Stimulated activated CD8-positive, alpha-beta memory T cell treated with anti-CD3 and anti-CD28 coated beads, Interleukin-12 subunit alpha, Interleukin-12 subunit beta, amount 100 ng/mL, for 24 hours (primary cell): ENCODE data around the gene GUCY1A1.

ENCODE experiments used
- DNase-seq: peaks from one replicate; pipeline ENCODE4 v3.0.0-alpha.2; 2020; ENCODE audit errors: extremely low read depth

Gene GUCY1A1

DNA sequence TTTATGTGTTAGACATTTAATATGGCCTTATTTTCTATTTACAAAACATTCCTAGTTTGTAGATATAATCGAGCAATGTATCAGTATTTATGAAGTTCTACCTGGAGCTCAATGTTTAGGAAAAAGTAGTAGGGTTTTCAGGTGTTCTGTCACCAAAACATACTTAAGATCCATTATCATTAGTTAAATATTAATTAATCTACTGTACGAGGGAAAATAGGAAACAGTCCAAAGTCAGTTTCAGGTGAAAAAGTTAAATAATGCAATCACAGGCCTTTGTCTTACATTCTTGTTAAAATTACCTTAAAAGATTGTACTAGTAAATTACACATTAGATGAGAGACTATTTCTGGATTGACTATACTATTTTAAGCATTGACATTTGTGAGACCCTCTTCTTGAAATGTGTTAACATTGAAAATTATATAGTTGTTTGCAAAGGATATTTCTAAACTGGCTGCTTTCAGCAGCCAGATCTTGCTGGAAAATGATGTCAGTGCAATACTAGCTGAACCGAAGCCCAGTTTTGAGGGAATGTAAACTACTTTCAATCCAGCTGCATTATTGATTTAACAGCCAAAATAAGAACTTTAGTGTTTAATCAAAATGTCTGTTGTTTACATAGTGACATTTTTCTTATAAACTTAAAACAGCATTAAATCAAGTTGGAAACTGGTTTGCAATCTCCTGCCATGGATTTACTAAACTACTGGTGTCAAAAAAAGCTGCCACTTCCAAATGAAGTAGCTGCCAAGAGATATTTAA is 111.5 kb downstream of the GUCY1A1 start:
- no peak for DNase-seq

DNA sequence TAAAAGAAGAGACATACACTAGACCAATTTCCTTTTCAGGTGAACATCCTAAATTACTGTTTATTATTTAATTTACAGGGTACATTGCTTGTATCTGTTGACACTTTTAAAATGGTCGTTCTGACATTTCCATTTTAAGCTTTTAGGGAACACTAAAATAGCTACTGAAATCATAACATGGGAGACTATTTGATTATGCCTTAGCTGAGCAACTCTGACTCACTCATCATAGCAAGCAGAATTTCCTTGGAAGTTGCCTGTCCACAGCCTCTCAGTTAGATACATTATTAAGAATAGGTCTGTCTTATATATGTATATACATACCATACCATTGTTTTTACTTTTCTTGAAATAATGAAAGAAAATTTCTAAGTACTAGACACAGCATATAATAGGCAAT is 114.1 kb downstream of the GUCY1A1 start:
- DNase-seq = no peak

DNA sequence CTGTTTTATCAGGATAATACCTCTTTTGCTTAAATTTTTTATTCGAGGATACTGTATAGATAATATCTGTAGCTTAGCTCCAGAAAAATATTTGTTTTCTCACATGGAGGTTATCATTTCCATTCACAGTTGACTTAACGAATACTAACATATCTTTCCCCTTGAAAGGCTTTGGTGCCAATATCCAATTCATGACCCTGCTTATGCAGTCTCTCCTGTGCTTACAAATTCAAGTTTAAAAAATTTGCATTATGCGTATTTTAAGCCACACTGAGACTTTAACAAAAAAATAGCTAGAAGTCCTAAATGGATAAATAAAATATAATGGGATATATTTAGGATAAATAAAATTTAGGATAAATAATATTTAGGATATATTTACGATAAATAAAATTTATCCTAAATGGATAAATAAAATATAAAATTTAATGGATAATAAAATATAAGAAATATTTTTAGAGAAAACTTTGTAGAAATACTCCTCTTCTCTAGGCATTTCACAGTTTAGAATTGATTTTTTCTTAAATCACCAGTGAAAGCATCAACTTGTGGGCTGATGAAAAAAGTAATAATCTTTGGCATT is 114.7 kb downstream of the GUCY1A1 start:
- no peak for DNase-seq
